Gastroesophageal sphincter (tissue), 3 donors: ENCODE results near the gene INO80.

Experiments
- EP300 ChIP-seq: sonication (generic); formaldehyde crosslinking; IDR thresholded peaks from one replicate; pipeline ENCODE4 v1.6.1; 2017; ENCODE audit warnings: antibody characterized with exemption, mild to moderate bottlenecking
- POLR2A ChIP-seq, 2 donors: fragments of 450-650 bp; IDR thresholded peaks; one replicate each; pipeline ENCODE4 v1.6.1; 2017; ENCODE audit warnings: antibody characterized with exemption in 2 of 2, mild to moderate bottlenecking in 2 of 2, moderate library complexity in 1 of 2
- TF ChIP-seq, protein P1 (sequence below), 4 experiments: fragments of 200-600 bp in 2 of 4; fragments of 450-650 bp in 2 of 4; sonication (generic) in 1 of 4; IDR thresholded peaks; one replicate each; pipeline ENCODE4 v1.5.1; 2017 to 2019; ENCODE audit warnings: antibody characterized with exemption in 4 of 4, mild to moderate bottlenecking in 2 of 4, moderate library complexity in 2 of 4

DNA sequence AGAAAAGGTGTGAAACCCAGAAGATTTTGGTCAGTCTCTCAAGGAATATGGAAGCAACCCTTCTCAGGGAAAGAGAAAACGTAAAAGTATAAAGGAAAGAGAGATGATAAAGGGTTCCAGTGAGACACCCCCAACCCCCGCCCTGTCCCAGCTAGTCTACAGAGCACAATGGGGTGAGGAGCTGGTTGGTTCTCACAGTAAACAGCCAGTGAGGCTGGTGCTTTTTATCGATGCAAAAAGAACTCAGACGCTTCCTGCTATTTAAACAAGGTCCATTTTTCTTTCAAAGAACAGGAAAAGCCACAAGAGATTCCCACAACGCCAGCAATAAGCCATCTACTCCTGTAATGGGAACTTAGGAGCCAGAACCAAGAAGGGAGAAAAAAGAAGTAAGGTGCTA, 96.9 kb downstream of the INO80 start:
- TF ChIP-seq, protein P1, sequence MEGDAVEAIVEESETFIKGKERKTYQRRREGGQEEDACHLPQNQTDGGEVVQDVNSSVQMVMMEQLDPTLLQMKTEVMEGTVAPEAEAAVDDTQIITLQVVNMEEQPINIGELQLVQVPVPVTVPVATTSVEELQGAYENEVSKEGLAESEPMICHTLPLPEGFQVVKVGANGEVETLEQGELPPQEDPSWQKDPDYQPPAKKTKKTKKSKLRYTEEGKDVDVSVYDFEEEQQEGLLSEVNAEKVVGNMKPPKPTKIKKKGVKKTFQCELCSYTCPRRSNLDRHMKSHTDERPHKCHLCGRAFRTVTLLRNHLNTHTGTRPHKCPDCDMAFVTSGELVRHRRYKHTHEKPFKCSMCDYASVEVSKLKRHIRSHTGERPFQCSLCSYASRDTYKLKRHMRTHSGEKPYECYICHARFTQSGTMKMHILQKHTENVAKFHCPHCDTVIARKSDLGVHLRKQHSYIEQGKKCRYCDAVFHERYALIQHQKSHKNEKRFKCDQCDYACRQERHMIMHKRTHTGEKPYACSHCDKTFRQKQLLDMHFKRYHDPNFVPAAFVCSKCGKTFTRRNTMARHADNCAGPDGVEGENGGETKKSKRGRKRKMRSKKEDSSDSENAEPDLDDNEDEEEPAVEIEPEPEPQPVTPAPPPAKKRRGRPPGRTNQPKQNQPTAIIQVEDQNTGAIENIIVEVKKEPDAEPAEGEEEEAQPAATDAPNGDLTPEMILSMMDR (IDR thresholded peaks at IDR 0.05) = no peak
- TF ChIP-seq POLR2A (IDR thresholded peaks at IDR 0.05) (no peak), EP300 (no peak)
